HepG2 (cell line): ENCODE measurements around the gene CBX2. TPM values are rescaled to one million over a fixed set of nuclear protein-coding genes. Genes with fewer than 3 reads are reported as not detected.

Experiments
- CENPT ChIP-seq: sonication (generic); formaldehyde crosslinking; IDR thresholded peaks from 2 replicates; pipeline ENCODE4 v1.8.0; 2022; ENCODE audit warnings: low read depth, mild to moderate bottlenecking, moderate library complexity, missing genetic modification reagents
- ERF ChIP-seq: IDR thresholded peaks from 2 replicates; pipeline ENCODE4 v1.6.1; 2018; ENCODE audit warnings: missing biosample characterization, missing genetic modification reagents
- KMT2B ChIP-seq: IDR thresholded peaks from 2 replicates; pipeline ENCODE4 v1.6.1; 2016; ENCODE audit warnings: missing genetic modification reagents, missing compliant biosample characterization
- MAZ ChIP-seq, 2 experiments: sonication (generic) in 1 of 2; formaldehyde crosslinking in 1 of 2; IDR thresholded peaks; 2 replicates each; pipeline versions ENCODE4 v1.5.0 to v1.6.1; 2012 to 2020; ENCODE audit warnings: low read depth in 2 of 2, mild to moderate bottlenecking in 2 of 2, borderline replicate concordance in 1 of 2, improper control_type of control experiment in 1 of 2, low read length in 1 of 2, missing genetic modification reagents in 1 of 2, moderate library complexity in 1 of 2
- NONO ChIP-seq, 2 experiments: fragments of 450-650 bp in 1 of 2; sonication (generic) in 1 of 2; formaldehyde crosslinking in 1 of 2; IDR thresholded peaks in 1 of 2; conservative IDR thresholded peaks in 1 of 2; 2 replicates each; pipeline versions ENCODE4 v1.6.1 to v1.8.0; 2017 to 2022; ENCODE audit warnings: mild to moderate bottlenecking in 1 of 2, missing genetic modification reagents in 1 of 2, moderate library complexity in 1 of 2
- POLR2A ChIP-seq, 2 experiments: IDR thresholded peaks; 2 replicates each; pipeline ENCODE4 v1.6.1; 2011; ENCODE audit warnings: low read depth in 2 of 2, low read length in 2 of 2, mild to moderate bottlenecking in 1 of 2, moderate library complexity in 1 of 2; ENCODE audit not compliant: insufficient read depth in 1 of 2
- RBM22 ChIP-seq: fragments of 200-400 bp; formaldehyde crosslinking; optimal IDR thresholded peaks from 2 replicates; pipeline ENCODE3; 2017; ENCODE audit warnings: mild to moderate bottlenecking, low read length, moderate library complexity
- TBX2 ChIP-seq: sonication (generic); formaldehyde crosslinking; IDR thresholded peaks from 2 replicates; pipeline ENCODE4 v1.5.0; 2020; ENCODE audit warnings: missing genetic modification reagents, mild to moderate bottlenecking, borderline replicate concordance
- U2AF1 ChIP-seq: fragments of 200-400 bp; formaldehyde crosslinking; optimal IDR thresholded peaks from 2 replicates; pipeline ENCODE3; 2017; ENCODE audit warnings: mild to moderate bottlenecking, low read depth, low read length
- ZFP91 ChIP-seq: sonication (generic); formaldehyde crosslinking; IDR thresholded peaks from 2 replicates; pipeline ENCODE4 v1.9.0; 2022; ENCODE audit warnings: missing genetic modification reagents, mild to moderate bottlenecking, borderline replicate concordance
- ZFY ChIP-seq: sonication (generic); formaldehyde crosslinking; IDR thresholded peaks from 2 replicates; pipeline ENCODE4 v1.4.0; 2020; ENCODE audit warnings: missing genetic modification reagents
- ZNF318 ChIP-seq: sonication (generic); formaldehyde crosslinking; IDR thresholded peaks from 2 replicates; pipeline ENCODE4 v1.4.0; 2020; ENCODE audit warnings: mild to moderate bottlenecking, missing genetic modification reagents
- ZNF629 ChIP-seq: sonication (generic); formaldehyde crosslinking; conservative IDR thresholded peaks from 2 replicates; pipeline ENCODE4 v1.5.0; 2020; ENCODE audit warnings: missing genetic modification reagents
- ZNF891 ChIP-seq: sonication (generic); formaldehyde crosslinking; IDR thresholded peaks from 2 replicates; pipeline ENCODE4 v1.5.0; 2020; ENCODE audit warnings: mild to moderate bottlenecking, missing genetic modification reagents
- polyA plus RNA-seq, 8 experiments: library from polyadenylated mRNA; depleted of rRNA in 3 of 8; stranded (reverse) in 7 of 8; unstranded in 1 of 8; fragments of >200 nt; fragmentation: Illumina TruSeq in 4 of 8; extraction: Trizol in 4 of 8; gene quantifications; 2 replicates each; pipeline versions ENCODE4 v1.2.1 to v1.2.3, GENCODE V29; 2011 to 2016; ENCODE audit warnings: low read depth in 4 of 8, missing spikeins in 1 of 8, mixed read lengths in 1 of 8; ENCODE audit not compliant: insufficient read depth in 1 of 8
- total RNA-seq, 5 experiments: library from RNA; depleted of rRNA; stranded (reverse); fragments of >200 nt; fragmentation: Illumina TruSeq; extraction: Trizol; gene quantifications; 2 replicates each; pipeline ENCODE4 v1.2.3, GENCODE V29; 2016; ENCODE audit warnings: low read depth in 1 of 5

CBX2 gene
- total and polyA plus RNA-seq, 2 of the 13 experiments (the other 11 are each of a cell fraction or from before 2014, with no cell fraction given) = 14.5 to 31.1 TPM

GRCh38 chr17:79834565-79835469 lies 56.9 kb downstream of the CBX2 start (continued):
- TF ChIP-seq ZNF318 (peak; percentile 59; the same call in 1 of the 2 replicates), MAZ (IDR thresholded peaks at IDR 0.05; ENCODE audit: borderline replicate concordance, low read depth, low read length) (peak; percentile 70; the same call in 1 of the 2 replicates), MAZ (CRISPR knock-in tag; IDR thresholded peaks at IDR 0.05; ENCODE audit: low read depth) (peak; percentile 75; the same call in 1 of the 2 replicates), ZNF629 (CRISPR knock-in tag) (peak; percentile 39; the same call in 1 of the 2 replicates), POLR2A (IDR thresholded peaks at IDR 0.05; ENCODE audit: insufficient read depth in 1 of 2, low read depth in 2 of 2, low read length in 2 of 2) (peak in 1 of 2 experiments; percentile 21; a peak in 1 of 4 replicates), U2AF1 (peak; percentile 59), KMT2B (CRISPR knock-in tag) (0 out of 2 replicates have a peak, but pooled peaks have one; percentile 13), CENPT (CRISPR knock-in tag) (0 out of 2 replicates have a peak, but pooled peaks have one; percentile 42), NONO (IDR thresholded peaks at IDR 0.05) (no peak), NONO (CRISPR knock-in tag; conservative IDR thresholded peaks at IDR 0.05) (peak; percentile 38; the same call in 1 of the 2 replicates), ZFP91 (CRISPR knock-in tag) (peak; percentile 72; the same call in 1 of the 2 replicates), ZNF891 (0 out of 2 replicates have a peak, but pooled peaks have one; percentile 51), RBM22 (peak; percentile 32), ZFY (peak; percentile 40; the same call in 1 of the 2 replicates), TBX2 (CRISPR knock-in tag) (0 out of 2 replicates have a peak, but pooled peaks have one; percentile 41), ERF (CRISPR knock-in tag) (0 out of 2 replicates have a peak, but pooled peaks have one; percentile 23)
